ENCODE measurements around the gene PLEKHA3. TPM values are rescaled to one million over a fixed set of nuclear protein-coding genes. Genes with fewer than 3 reads are reported as not detected.

The PLEKHA3 gene
- total RNA-seq, 1 experiment from 2014 or later = 50.3 TPM

- ChIA-PET POLR2A (ENCODE audit: unreplicated experiment) (no interaction called here), CTCF (interaction anchor here (0.6 kb wide), 1 partner anchor 1342 kb away, joined by 3 read pairs; no protein-coding TSS in a partner anchor)
- Histone ChIP-seq H3K4me2 (no peak overlapping the region), H3K79me2 (ENCODE audit: low read depth) (no peaks in the 10 kb centered on the region), H3K9me2 (ENCODE audit: insufficient read depth) (no peaks in the 10 kb centered on the region), H3K27ac (no peak overlapping the region), H3K9me3 (ENCODE audit: insufficient read depth, low read depth) (no peaks in the 10 kb centered on the region), H3K4me3 (no peak overlapping the region), H2AFZ (no peak overlapping the region), H3K27me3 (ENCODE audit: insufficient read depth, low read depth) (no peaks in the 10 kb centered on the region), H3K4me1 (replicated peaks; ENCODE audit: insufficient read depth) (peaks cover 11% of the 10 kb centered on the region), H3K36me3 (ENCODE audit: low read depth) (no peaks in the 10 kb centered on the region), H4K20me1 (ENCODE audit: insufficient read depth) (no peaks in the 10 kb centered on the region), H3F3A (ENCODE audit: insufficient read depth, low read depth) (no peaks in the 10 kb centered on the region)
- intact Hi-C loops (cut with micrococcal nuclease; ENCODE audit: unreplicated experiment) = no loop called here
- TF ChIP-seq EZH2 (IDR thresholded peaks at IDR 0.05; ENCODE audit: low read depth) = no peak
- TF ChIP-seq CTCF (conservative IDR thresholded peaks at IDR 0.05) = no peak
- no peak for DNase-seq
- BruUV-seq (replicated peaks) = no TSS peak
These were observed 6.9 kb upstream of the PLEKHA3 start for GRCh38 chr2:178473373-178473772.

GRCh38 chr2:178473931-178474330, 6.3 kb upstream of the PLEKHA3 start:
- Histone ChIP-seq H3K79me2 (ENCODE audit: low read depth) (no peaks in the 10 kb centered on the region), H3K36me3 (ENCODE audit: low read depth) (no peaks in the 10 kb centered on the region), H3K4me3 (no peak overlapping the region), H3K27ac (no peak overlapping the region), H2AFZ (no peak overlapping the region), H4K20me1 (ENCODE audit: insufficient read depth) (no peaks in the 10 kb centered on the region), H3K4me2 (no peak overlapping the region), H3K9me2 (ENCODE audit: insufficient read depth) (no peaks in the 10 kb centered on the region), H3K4me1 (replicated peaks; ENCODE audit: insufficient read depth) (peaks cover 11% of the 10 kb centered on the region), H3K9me3 (ENCODE audit: insufficient read depth, low read depth) (no peaks in the 10 kb centered on the region), H3F3A (ENCODE audit: insufficient read depth, low read depth) (peaks cover 4% of the 10 kb centered on the region; the same call in 1 of the 2 replicates), H3K27me3 (ENCODE audit: insufficient read depth, low read depth) (no peaks in the 10 kb centered on the region)
- DNase-seq = no peak
- TF ChIP-seq CTCF (conservative IDR thresholded peaks at IDR 0.05) (no peak), EZH2 (IDR thresholded peaks at IDR 0.05; ENCODE audit: low read depth) (no peak)
- no TSS peak for BruUV-seq (replicated peaks)
- ChIA-PET CTCF (interaction anchor here (0.6 kb wide), 1 partner anchor 1342 kb away, joined by 3 read pairs; no protein-coding TSS in a partner anchor), POLR2A (ENCODE audit: unreplicated experiment) (no interaction called here)
- intact Hi-C loops (cut with micrococcal nuclease; ENCODE audit: unreplicated experiment) = no loop called here

GRCh38 chr2:178474560-178474959, 5.7 kb upstream of the PLEKHA3 start:
- Histone ChIP-seq H3K4me1 (replicated peaks; ENCODE audit: insufficient read depth) (peaks cover 16% of the 10 kb centered on the region), H3K27me3 (ENCODE audit: insufficient read depth, low read depth) (no peaks in the 10 kb centered on the region), H3K4me2 (no peak overlapping the region), H4K20me1 (ENCODE audit: insufficient read depth) (no peaks in the 10 kb centered on the region), H3F3A (ENCODE audit: insufficient read depth, low read depth) (peaks cover 10% of the 10 kb centered on the region), H3K4me3 (no peak overlapping the region), H2AFZ (no peak overlapping the region), H3K9me3 (ENCODE audit: insufficient read depth, low read depth) (no peaks in the 10 kb centered on the region), H3K36me3 (ENCODE audit: low read depth) (no peaks in the 10 kb centered on the region), H3K27ac (no peak overlapping the region), H3K9me2 (ENCODE audit: insufficient read depth) (no peaks in the 10 kb centered on the region), H3K79me2 (ENCODE audit: low read depth) (no peaks in the 10 kb centered on the region)
- CTCF ChIA-PET = interaction anchor here (0.5 kb wide), 1 partner anchor 25 kb away, joined by 3 read pairs; no protein-coding TSS in a partner anchor
- DNase-seq = no peak
- intact Hi-C loops (cut with micrococcal nuclease; ENCODE audit: unreplicated experiment) = no loop called here
- no TSS peak for BruUV-seq (replicated peaks)
- TF ChIP-seq EZH2 (IDR thresholded peaks at IDR 0.05; ENCODE audit: low read depth) (no peak), CTCF (conservative IDR thresholded peaks at IDR 0.05) (no peak)
- POLR2A ChIA-PET (ENCODE audit: unreplicated experiment) = no interaction called here
